HTR-8/SVneo (cell line): Measurements from ENCODE around the gene RET.
A peak's percentile ranks its signal among the peaks of the same experiment; 100 is the strongest.

Source experiments
- DNase-seq: peaks from one replicate; pipeline ENCODE4 v3.0.0; 2011; ENCODE audit warnings: low spot score, mixed read lengths; ENCODE audit not compliant: insufficient read length
- FAIRE-seq: peaks from 2 replicates; lab custom pipeline; 2011; peaks lifted over from hg19 to GRCh38; lab: Jason Lieb, UNC

RET gene

DNA sequence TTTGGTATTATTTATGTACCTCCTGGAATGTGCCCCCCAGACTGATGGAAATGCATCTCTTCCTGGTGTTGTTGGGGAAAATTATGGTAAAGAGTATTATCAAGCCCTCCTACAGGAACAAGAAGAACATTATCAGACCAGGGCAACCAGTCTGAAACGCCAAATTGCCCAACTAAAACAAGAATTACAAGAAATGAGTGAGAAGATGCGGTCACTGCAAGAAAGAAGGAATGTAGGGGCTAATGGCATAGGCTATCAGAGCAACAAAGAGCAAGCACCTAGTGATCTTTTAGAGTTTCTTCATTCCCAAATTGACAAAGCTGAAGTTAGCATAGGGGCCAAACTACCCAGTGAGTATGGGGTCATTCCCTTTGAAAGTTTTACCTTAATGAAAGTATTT lies 78.4 kb downstream of the RET start:
- DNase-seq (no peak), FAIRE-seq (no peak)

DNA sequence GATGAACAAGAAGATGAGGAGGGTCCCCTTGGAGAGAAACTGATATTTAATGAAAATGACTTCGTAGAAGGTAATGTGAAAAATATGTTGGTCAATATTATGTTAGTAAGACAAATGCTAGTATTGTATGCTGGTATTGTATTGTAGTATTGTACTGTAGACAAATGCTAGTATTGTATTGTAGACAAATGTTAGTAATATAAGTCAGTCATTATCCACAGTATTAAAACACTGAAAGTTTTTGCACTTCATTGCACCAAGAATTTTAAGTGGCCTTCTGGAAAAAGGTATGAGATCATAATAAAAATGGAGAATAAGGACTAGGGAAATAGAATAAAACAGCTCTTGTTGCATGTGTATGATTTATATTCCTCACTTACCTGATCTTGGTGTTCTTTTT lies 78.9 kb downstream of the RET start:
- FAIRE-seq (no peak), DNase-seq (no peak)

DNA sequence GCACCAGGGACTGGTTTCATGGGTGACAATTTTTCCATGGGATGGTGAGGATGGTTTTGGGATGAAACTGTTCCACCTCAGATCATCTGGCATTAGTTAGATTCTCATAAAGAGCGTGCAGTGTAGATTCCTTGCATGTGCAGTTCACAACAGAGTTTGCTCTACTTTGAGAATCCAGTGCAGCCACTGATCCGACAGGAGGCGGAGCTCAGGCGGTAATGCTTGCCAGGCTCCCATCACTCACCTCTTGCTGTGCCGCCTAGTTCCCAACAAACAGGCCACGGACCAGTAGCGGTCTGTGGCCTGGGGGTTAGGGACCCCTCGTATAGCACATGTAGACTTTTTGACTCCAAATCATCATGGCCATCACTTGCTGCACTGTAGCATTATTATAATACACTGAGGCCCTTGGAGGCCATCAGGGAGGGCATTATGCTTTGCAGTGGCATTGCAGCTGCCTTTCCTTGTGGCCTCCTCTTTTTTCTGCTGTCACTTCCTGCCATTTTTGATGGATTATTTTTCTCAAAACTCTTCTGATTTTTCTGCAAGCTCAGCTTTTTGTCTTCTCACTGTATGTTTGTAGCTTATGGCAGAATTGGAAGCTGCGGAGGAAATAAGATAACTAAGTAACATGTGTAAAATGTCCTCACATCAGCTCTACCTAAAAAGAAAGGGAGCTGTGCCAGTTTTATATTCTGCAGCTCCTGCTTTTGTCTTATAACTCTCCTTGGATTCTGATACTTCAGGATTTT lies 79.9 kb downstream of the RET start:
- DNase-seq (no peak), FAIRE-seq (peak; percentile 9)

DNA sequence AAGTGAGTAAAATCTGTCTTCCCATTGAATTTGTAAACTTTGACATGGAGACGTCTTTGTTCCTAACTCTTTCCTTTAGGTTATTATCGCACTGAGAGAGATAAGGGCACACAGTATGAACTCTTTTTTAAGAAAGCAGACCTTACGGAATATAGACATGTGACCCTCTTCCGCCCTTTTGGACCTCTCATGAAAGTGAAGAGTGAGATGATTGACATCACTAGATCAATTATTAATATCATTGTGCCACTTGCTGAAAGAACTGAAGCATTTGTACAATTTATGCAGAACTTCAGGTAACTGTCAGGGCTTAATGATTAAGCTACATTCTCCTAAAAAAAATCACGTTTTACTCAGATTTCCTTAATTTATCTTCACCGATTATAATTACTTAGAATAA lies 81.8 kb downstream of the RET start:
- FAIRE-seq = no peak
- no peak for DNase-seq

DNA sequence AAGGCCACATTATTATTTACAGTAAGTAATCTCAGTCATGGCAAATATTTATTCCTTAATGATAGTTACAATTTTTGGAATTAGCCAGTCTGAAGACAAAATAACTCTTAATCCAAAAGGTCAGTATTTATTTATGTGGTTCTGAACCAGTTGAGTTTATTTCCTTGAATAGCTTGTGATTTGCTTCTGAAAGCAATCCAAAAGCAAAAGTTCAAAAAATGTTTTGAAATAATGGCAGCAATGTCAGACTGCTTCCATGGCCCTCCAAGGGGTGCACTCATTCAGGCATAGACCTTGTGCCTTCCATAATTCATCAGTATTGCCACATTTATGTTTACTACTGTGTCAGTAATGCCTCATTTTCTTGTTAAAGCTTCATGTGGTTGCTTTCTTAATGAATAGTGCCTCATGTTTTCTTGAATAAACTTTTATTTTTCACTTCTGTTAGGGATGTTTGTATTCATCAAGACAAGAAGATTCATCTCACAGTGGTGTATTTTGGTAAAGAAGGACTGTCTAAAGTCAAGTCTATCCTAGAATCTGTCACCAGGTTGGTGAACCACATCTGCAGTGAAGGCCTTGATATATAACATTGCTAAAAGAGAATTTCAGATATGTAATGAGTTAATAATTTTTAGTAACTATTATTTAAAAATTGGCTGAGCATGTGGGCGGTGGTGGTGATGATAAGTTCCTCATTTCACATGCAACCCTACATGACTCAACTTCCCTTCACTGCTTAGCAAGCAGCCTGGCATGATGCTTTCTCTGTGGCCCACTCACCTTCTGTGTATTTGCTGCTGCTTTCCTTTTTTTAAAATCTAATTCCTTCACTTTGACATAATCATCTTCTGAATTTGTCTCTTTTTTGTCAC lies 83.4 kb downstream of the RET start:
- FAIRE-seq (no peak), DNase-seq (no peak)

DNA sequence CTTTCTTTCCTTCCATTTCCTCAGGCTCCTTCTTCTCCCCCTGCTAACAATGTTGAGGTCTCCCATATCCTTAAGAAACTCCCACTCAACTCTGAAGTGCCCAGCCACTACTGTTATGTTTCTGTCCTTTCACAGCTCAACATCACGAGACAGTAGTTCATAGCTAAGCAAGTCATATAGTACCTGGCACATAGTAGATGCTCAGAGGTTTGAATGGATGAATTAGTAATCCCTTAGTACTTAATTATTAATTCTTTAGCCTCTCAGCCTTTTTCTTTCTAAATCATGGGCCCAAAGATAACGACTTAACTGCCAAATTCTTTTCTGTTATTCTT lies 84.0 kb downstream of the RET start:
- DNase-seq (no peak), FAIRE-seq (no peak)

DNA sequence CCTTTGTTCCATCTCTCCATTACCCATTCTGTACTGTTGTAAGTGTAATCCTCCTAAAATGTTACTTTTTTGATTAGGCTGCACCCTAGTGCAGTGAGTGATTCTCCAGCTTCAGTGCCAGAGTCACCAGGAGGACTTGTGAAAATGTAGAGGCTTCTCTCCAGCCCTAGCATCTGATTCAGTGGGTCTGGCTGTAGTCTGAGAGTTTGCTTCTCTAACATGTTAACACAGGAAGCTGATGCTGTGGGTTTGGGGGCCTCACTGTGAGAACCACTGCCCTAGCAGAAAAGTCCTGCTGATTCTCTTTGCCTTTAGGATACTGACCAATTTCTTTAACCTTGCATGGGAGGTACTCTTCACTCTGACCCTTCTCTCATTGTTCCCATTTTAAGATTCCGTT lies 85.7 kb downstream of the RET start:
- FAIRE-seq (no peak), DNase-seq (no peak)

DNA sequence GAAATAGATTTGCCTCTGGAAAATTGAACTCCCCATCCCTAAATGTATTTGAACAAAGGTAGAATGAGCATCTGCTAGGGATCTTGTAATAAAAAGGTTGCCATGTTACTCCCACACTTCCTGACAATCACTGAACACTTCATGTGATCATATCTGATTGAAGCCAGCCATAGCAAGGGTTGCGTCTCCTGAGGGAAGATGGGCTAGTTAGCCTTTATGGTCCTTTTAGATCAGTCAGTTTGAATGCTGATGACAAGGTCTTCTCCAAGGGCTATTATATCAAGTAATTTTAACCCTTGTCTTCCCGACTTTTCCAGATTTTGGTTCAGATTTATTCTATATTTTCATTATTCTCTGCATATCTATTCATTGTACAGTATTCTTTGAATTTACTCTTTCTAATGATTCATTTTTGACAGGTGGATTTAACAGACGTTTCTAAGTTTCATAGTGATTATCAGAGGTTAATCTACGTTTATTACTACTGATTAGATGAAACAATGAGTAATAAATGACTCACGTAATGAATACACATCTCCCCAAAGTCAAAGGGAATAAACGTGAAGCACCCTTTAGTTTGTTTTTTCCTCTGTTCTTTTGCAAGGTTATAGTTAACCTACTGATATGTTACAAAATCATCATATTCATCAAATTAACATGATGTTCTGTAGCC lies 89.5 kb downstream of the RET start:
- no peak for DNase-seq
- no peak for FAIRE-seq

DNA sequence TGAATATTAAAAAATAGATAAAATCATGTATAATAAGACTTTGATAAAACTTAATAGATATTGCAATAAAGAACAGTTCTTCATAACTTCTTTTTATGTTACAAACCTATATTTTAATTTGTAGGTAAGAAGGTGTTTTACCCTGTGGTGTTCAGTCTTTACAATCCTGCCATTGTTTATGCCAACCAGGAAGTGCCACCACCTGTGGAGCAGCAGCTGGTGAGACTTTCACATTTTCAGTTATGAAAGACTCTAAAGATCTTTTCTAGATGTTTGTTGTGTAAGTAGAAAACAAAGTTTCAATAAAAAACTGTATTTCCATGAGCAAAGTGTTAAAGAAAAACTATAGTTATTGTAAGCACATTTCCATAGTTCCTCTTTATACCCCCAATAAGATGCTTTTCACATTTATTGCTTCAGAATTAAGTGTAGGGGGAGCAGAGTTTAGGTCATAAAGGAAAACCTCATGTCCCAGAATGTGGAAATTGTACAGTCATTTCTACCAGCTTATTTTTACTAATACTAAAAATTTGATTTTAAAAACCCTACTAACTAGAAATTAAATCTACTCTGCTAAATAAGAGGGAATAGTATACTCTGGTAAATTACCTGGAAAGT lies 90.1 kb downstream of the RET start:
- DNase-seq (no peak), FAIRE-seq (no peak)

DNA sequence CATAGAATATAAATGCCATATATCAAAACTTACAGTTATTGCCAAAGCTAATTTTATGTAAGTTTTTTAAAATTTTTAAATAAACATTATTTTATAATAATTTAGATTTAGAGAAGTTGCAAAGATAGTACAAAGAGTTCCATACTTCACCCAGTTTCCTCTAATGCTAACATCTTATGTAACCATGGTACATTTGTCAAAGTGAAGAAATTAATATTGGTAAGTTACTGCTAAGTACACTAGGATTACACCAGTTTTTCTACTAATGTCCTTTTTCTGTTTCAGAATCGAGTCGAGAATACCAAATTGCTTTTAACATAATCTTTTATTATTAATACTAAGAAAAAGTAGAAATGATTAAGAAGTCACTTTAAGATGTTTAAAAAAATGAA lies 90.6 kb downstream of the RET start:
- no peak for DNase-seq
- FAIRE-seq = no peak

DNA sequence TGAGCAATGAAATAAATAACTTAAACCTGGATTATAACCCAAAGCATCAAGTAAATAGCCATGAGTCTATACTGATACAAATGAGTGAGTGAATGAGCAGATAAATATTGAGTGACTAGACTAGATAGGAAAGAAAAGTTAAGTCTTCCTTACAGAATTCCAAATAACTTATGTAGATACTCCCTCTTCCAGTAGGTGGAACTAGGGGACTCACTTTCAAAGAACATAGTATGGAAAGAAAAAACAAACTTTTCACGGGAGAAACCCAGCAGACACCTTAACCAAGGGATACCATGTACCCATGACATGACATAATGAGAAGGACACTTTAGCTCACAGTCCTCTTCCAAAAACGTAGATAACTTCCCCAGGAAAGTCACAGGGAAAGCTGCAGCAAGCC lies 93.6 kb downstream of the RET start:
- DNase-seq (no peak), FAIRE-seq (no peak)

DNA sequence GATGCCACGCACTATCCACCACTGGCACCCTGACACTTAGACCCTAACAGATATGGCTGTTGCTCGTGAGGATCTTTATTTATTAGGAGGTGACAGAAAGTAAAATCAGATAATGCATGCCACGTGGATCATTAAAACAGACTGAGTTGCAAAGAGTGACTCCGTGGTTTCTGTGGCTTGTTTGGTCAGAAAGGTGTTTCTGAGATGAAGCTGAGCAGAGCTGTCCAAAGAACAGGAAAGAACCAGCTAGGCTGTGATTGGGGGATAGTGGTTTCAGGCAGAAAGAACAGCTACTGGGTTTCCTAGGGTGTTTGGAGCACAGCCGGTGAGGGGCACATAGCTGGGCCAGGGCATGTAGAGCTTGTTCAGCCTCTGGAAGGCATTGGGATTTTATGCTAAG lies 95.8 kb downstream of the RET start:
- no peak for FAIRE-seq
- DNase-seq = no peak

DNA sequence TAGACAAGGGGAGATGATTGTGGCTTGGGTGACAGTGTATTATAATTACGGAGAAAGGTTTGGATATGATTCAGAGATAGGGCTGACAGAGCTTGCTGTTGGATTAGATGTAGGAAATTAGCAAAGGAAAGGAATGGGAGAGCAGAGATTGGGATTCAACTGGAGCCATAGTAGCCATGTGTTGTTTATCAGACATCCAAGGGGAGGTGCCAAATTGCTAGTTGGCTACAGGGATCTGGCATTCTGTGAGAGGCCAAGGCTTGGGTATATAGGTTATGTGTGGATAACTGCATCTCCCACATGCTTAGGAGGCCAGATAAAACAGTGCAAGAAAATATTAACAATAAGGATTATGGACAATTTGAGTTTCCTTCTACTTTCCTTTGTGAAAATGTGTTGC lies 96.3 kb downstream of the RET start:
- FAIRE-seq (no peak), DNase-seq (no peak)

DNA sequence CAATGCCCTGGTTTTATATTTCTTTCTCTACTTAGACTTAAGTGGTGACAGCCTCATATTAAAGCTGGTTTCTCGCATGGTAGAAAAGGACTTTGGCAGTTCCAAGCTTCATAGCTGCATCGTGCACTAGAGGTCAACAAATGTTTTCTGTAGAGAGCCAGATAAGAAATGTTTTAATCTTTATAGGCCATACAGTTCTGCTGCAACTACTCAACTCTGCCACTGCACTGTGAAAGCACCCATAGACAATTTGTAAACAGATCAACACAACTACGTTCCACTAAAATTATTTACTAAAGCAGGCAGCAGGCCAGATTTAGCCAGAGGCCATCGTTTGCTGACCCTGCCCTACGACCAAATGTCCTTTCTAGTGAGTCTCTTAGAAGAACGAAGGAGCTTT lies 98.1 kb downstream of the RET start:
- DNase-seq (no peak), FAIRE-seq (no peak)

DNA sequence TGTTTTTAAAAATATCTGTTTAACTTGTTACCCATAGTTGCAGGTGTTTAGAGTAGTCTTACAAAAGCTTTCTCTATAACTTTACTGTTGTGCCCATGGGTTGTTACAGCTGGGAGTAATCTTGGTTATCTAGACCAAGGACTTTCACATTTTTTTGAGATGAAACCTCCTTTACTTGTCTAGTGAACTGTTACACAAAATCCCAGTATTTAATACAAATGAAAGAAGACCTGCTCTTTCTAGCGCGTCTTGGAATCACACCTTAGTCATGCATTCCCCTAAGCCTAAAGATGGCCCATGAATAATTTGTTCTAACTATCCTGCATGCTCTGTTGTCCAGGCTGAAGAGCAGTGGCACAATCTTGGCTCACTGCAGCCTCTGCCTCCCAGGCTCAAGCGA lies 99.4 kb downstream of the RET start:
- DNase-seq = no peak
- FAIRE-seq = no peak

DNA sequence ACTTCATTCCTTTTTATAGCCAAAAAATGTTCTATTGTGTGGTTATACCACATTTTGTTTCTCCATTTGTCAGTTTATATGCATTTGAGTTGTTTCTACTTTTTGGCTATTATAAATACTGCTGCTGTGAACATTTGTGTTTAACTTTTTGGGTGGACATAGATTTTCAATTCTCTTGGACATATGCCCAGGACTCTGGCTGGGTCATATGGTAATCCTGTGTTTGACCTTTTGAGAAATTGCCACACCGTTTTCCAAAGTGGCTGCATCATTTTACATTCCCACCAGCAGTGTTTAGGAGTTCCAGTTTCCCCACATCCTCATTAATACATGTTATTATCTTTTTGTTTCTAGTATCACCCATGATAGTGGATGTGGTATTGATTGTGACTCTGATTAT lies 100.7 kb downstream of the RET start:
- DNase-seq (no peak), FAIRE-seq (no peak)
